ENCODE results near the gene CKAP5. TPM values are rescaled to one million over a fixed set of nuclear protein-coding genes. Genes with fewer than 3 reads are reported as not detected.

The CKAP5 gene
- total and polyA plus RNA-seq, 8 donors, result 4.0 to 36.3 (median 16.7) TPM

GRCh38 chr11:46698597-46698996 lies 147.5 kb downstream of the CKAP5 start:
- DNase-seq (no peak), ATAC-seq (no peak), FAIRE-seq (no peak)
- no peaks in the 10 kb centered on the region for H3K27me3 ChIP-seq
- peaks cover 0 to 24% (median 5%) of the 10 kb centered on the region in 3 donors for H3K4me1 ChIP-seq
- no peak overlapping the region for H3K27ac ChIP-seq
- peaks cover 0 to 23% (median 15%) of the 10 kb centered on the region in 3 donors for H3K36me3 ChIP-seq
- 60 to 70% methylated on average over 1 of the region's 1 CpG for WGBS, 2 donors
- no peaks in the 10 kb centered on the region for H3K9me3 ChIP-seq
- no peak for TF ChIP-seq CTCF (IDR thresholded peaks at IDR 0.05)
- intact Hi-C loops (cut with DNase I), result no loop called here
- no peak overlapping the region for H3K4me3 ChIP-seq

GRCh38 chr11:46697723-46698122 lies 148.4 kb downstream of the CKAP5 start:
- no peak overlapping the region for H3K27ac ChIP-seq
- H3K9me3 ChIP-seq, result no peaks in the 10 kb centered on the region
- TF ChIP-seq CTCF (IDR thresholded peaks at IDR 0.05), result no peak

GRCh38 chr11:46697303-46697702 lies 148.8 kb downstream of the CKAP5 start:
- H3K4me3 ChIP-seq, result no peak overlapping the region
- H3K9me3 ChIP-seq, result no peaks in the 10 kb centered on the region
- H3K27me3 ChIP-seq, result no peaks in the 10 kb centered on the region
- TF ChIP-seq CTCF (IDR thresholded peaks at IDR 0.05), result no peak
- 46 to 74% methylated on average over 3 of the region's 3 CpGs for WGBS, 2 donors
- peaks cover 0 to 28% (median 11%) of the 10 kb centered on the region in 3 donors for H3K36me3 ChIP-seq
- peak overlapping the region in 1 of 4 donors; percentile 1 for H3K27ac ChIP-seq
- intact Hi-C loops (cut with DNase I), result no loop called here
- peaks cover 0 to 23% (median 5%) of the 10 kb centered on the region in 3 donors for H3K4me1 ChIP-seq
- DNase-seq, result no peak
- ATAC-seq, result peak in 2 of 4 donors; percentile 6 to 42
- no peak for FAIRE-seq

More at GRCh38 chr11:46697723-46698122, 148.4 kb downstream of the CKAP5 start:
- 59 to 62% methylated on average over 2 of the region's 2 CpGs for WGBS, 2 donors
- Histone ChIP-seq H3K27me3 (no peaks in the 10 kb centered on the region), H3K4me3 (no peak overlapping the region), H3K36me3 (peaks cover 0 to 25% (median 11%) of the 10 kb centered on the region in 3 donors), H3K4me1 (peaks cover 0 to 24% (median 5%) of the 10 kb centered on the region in 3 donors)
- ATAC-seq (no peak), FAIRE-seq (no peak), DNase-seq (no peak)
- intact Hi-C loops (cut with DNase I), result no loop called here

- no peak for TF ChIP-seq CTCF (IDR thresholded peaks at IDR 0.05)
- no peak for FAIRE-seq
- ATAC-seq, result no peak
- Histone ChIP-seq H3K27me3 (no peaks in the 10 kb centered on the region), H3K4me1 (peaks cover 0 to 14% (median 0%) of the 10 kb centered on the region in 3 donors), H3K36me3 (peaks cover 0 to 32% (median 15%) of the 10 kb centered on the region in 3 donors), H3K27ac (no peak overlapping the region), H3K4me3 (no peak overlapping the region), H3K9me3 (no peaks in the 10 kb centered on the region)
- DNase-seq, result no peak
- 76 to 81% methylated on average over 11 of the region's 11 CpGs for WGBS, 2 donors
- intact Hi-C loops (cut with DNase I), result no loop called here
These were observed 149.9 kb downstream of the CKAP5 start for GRCh38 chr11:46696212-46696558.

GRCh38 chr11:46695345-46696211 lies 150.5 kb downstream of the CKAP5 start:
- ATAC-seq (no peak), FAIRE-seq (no peak), DNase-seq (no peak)
- WGBS, 2 donors, result 86 to 91% methylated on average over 12 of the region's 12 CpGs
- H3K4me3 ChIP-seq, result no peak overlapping the region
- intact Hi-C loops (cut with DNase I), result no loop called here
- H3K36me3 ChIP-seq, result peaks cover 0 to 32% (median 15%) of the 10 kb centered on the region in 3 donors
- peaks cover 0 to 14% (median 0%) of the 10 kb centered on the region in 3 donors for H3K4me1 ChIP-seq
- no peak overlapping the region for H3K27ac ChIP-seq
- H3K9me3 ChIP-seq, result no peaks in the 10 kb centered on the region
- no peak for TF ChIP-seq CTCF (IDR thresholded peaks at IDR 0.05)
- no peaks in the 10 kb centered on the region for H3K27me3 ChIP-seq

All from pancreas (tissue), 10 donors.